ENCODE measurements around the gene TPPP.
"Not testable (repeated sequence)": the region's sequence is repeated elsewhere in the genome, so short reads cannot be mapped to it uniquely, and the experiment has no call there.

The TPPP gene

GRCh38 chr5:678521-678920, 14.6 kb downstream of the TPPP start:
- DNase-seq = not testable (repeated sequence)

GRCh38 chr5:677131-678101, 15.7 kb downstream of the TPPP start:
- DNase-seq = no peak

- DNase-seq = no peak
These were observed 16.5 kb downstream of the TPPP start for GRCh38 chr5:676699-677076.

GRCh38 chr5:675871-676698, 17.1 kb downstream of the TPPP start:
- DNase-seq = no peak

GRCh38 chr5:675111-675870, 17.9 kb downstream of the TPPP start:
- DNase-seq = no peak

- DNase-seq = peak in 13 of 51 donors; percentile 14 to 66 (median 51)
These were observed 18.5 kb downstream of the TPPP start for GRCh38 chr5:674630-675011.

- DNase-seq = peak in 2 of 51 donors; percentile 27 to 41
These were observed 19.1 kb downstream of the TPPP start for GRCh38 chr5:673831-674629.

- DNase-seq = no peak
These were observed 19.9 kb downstream of the TPPP start for GRCh38 chr5:673161-673830.

GRCh38 chr5:672329-673160, 20.6 kb downstream of the TPPP start:
- DNase-seq = peak in 46 of 51 donors; percentile 8 to 80 (median 50)

- DNase-seq = peak in 49 of 51 donors; percentile 16 to 89 (median 66)
These were observed 21.5 kb downstream of the TPPP start for GRCh38 chr5:671459-672328.

- DNase-seq = no peak
These were observed 22.5 kb downstream of the TPPP start for GRCh38 chr5:670396-671270.

- DNase-seq = peak in 4 of 51 donors; percentile 52 to 77 (median 64)
These were observed 23.2 kb downstream of the TPPP start for GRCh38 chr5:669842-670395.

- DNase-seq = peak; percentile 22 to 96 (median 86)
These were observed 23.9 kb downstream of the TPPP start for GRCh38 chr5:669111-669841.

- peak in 7 of 51 donors; percentile 6 to 59 (median 40) for DNase-seq
These were observed 24.7 kb downstream of the TPPP start for GRCh38 chr5:668283-668995.

- peak in 1 of 51 donors; percentile 26 for DNase-seq
These were observed 26.2 kb downstream of the TPPP start for GRCh38 chr5:666816-667498.

Data from hypothalamus (tissue), 51 donors.